Measurements from ENCODE around the gene ABI3BP. TPM values are rescaled to one million over a fixed set of nuclear protein-coding genes. Genes with fewer than 3 reads are reported as not detected.
"Not testable (repeated sequence)": the region's sequence is repeated elsewhere in the genome, so short reads cannot be mapped to it uniquely, and the experiment has no call there.

The ABI3BP gene
- total RNA-seq, 1 experiment from 2014 or later = 5.2 TPM

DNA sequence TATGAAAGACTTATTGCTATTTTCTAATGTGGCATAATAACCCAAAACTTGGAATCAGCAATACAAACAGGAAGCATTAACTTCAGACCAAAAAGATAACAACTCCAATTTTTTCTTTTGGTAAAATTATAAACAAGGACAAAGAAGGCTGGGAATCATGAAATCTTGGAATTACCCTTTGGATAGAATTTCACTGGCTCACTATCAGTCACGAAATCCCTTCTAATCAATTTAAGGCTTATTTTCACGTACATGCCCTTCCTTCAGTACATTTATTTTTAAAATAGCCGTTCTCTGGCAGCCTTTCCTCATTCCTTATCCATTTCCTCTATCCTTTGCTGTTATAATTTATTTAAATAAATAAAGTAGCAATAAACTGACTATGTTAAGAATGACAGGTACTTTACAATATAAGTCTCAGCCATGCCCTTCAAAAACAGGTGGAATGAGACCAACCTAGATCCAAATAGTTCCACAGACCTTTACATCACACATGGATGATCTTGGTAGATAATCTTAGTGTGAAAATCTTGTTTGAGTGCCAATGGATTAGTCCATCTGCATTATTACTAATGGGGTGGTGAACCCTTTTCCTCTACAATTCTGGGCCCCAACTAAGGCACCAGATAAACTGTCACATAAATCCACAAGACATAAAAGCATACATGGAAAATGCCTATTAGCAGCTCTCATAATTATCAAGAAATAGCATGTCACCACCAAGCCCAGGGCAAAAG, 38.9 kb downstream of the ABI3BP start:
- TF ChIP-seq CTCF (IDR thresholded peaks at IDR 0.05; ENCODE audit: unreplicated experiment) = no peak
- Mint-ChIP-seq H3K27me3 (ENCODE audit: unreplicated experiment) (no peaks in the 10 kb centered on the region), H3K27ac (ENCODE audit: unreplicated experiment) (no peak overlapping the region), H3K4me3 (ENCODE audit: low read depth, unreplicated experiment) (no peak overlapping the region), H3K9me3 (ENCODE audit: low read depth, unreplicated experiment) (peaks cover 2% of the 10 kb centered on the region), H3K4me1 (ENCODE audit: low read depth, unreplicated experiment) (no peaks in the 10 kb centered on the region), H3K36me3 (ENCODE audit: insufficient read depth, unreplicated experiment) (no peaks in the 10 kb centered on the region)
- CTCF ChIA-PET = interaction anchor here (0.7 kb wide), 1 partner anchor 421 kb away, joined by 3 read pairs; no protein-coding TSS in a partner anchor
- no peak for DNase-seq
- intact Hi-C loops (cut with micrococcal nuclease; ENCODE audit: unreplicated experiment) = no loop called here
- BruUV-seq (replicated peaks) = no TSS peak

GRCh38 chr3:100953103-100953502, 40.1 kb downstream of the ABI3BP start:
- no peaks in the 10 kb centered on the region for H3K36me3 Mint-ChIP-seq (ENCODE audit: insufficient read depth, unreplicated experiment)
- H3K9me3 Mint-ChIP-seq (ENCODE audit: low read depth, unreplicated experiment) = no peaks in the 10 kb centered on the region
- TF ChIP-seq CTCF (IDR thresholded peaks at IDR 0.05; ENCODE audit: unreplicated experiment) = no peak
- no peaks in the 10 kb centered on the region for H3K4me1 Mint-ChIP-seq (ENCODE audit: low read depth, unreplicated experiment)
- H3K27ac Mint-ChIP-seq (ENCODE audit: unreplicated experiment) = no peak overlapping the region
- H3K4me3 Mint-ChIP-seq (ENCODE audit: low read depth, unreplicated experiment) = no peak overlapping the region
- BruUV-seq (replicated peaks) = no TSS peak
- H3K27me3 Mint-ChIP-seq (ENCODE audit: unreplicated experiment) = no peaks in the 10 kb centered on the region
- CTCF ChIA-PET = no interaction called here
- intact Hi-C loops (cut with micrococcal nuclease; ENCODE audit: unreplicated experiment) = no loop called here
- DNase-seq = no peak

DNA sequence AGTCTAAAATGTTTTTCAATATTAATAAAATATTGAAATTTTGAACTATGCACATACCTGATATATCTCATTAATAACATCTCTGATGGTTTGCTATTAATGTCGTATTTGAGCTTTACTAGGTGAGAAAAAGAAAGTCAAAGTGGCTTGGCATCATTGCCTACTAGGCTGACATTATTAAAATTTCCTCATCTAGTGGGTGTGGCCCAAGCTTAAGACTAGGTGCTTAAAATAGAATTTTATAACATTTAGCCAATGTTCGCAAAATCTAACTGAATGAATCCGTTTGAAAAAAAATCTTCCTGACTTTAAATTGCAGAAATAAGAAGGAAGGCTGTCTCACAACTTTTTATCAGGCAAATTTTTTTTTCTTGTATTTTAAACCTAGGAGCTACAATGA, 46.1 kb downstream of the ABI3BP start:
- H3K4me1 Mint-ChIP-seq (ENCODE audit: low read depth, unreplicated experiment) = no peaks in the 10 kb centered on the region
- no peaks in the 10 kb centered on the region for H3K36me3 Mint-ChIP-seq (ENCODE audit: insufficient read depth, unreplicated experiment)
- no peak for TF ChIP-seq CTCF (IDR thresholded peaks at IDR 0.05; ENCODE audit: unreplicated experiment)
- H3K27me3 Mint-ChIP-seq (ENCODE audit: unreplicated experiment) = no peaks in the 10 kb centered on the region
- intact Hi-C loops (cut with micrococcal nuclease; ENCODE audit: unreplicated experiment) = no loop called here
- no peak overlapping the region for H3K27ac Mint-ChIP-seq (ENCODE audit: unreplicated experiment)
- no TSS peak for BruUV-seq (replicated peaks)
- DNase-seq = no peak
- CTCF ChIA-PET = no interaction called here
- no peak overlapping the region for H3K4me3 Mint-ChIP-seq (ENCODE audit: low read depth, unreplicated experiment)
- no peaks in the 10 kb centered on the region for H3K9me3 Mint-ChIP-seq (ENCODE audit: low read depth, unreplicated experiment)

DNA sequence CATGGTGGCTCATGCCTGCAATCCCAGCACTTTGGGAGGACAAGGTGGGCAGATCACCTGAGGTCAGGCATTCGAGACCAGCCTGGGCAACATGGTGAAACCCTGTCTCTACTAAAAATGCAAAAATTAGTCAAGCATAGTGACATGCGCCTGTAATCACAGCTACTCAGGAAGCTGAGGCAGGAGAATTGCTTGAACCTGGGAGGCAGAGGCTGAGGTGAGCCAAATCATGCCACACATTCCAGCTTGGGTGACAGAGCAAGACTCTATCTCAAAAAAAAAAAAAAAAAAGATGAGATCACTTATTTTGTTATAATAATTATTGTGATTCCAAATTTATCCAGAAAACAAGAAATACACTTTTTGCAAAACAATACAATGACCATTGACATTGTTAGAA, 47.1 kb downstream of the ABI3BP start:
- H3K4me3 Mint-ChIP-seq (ENCODE audit: low read depth, unreplicated experiment); H3K4me1 Mint-ChIP-seq (ENCODE audit: low read depth, unreplicated experiment); intact Hi-C loops (cut with micrococcal nuclease; ENCODE audit: unreplicated experiment); H3K36me3 Mint-ChIP-seq (ENCODE audit: insufficient read depth, unreplicated experiment); H3K27me3 Mint-ChIP-seq (ENCODE audit: unreplicated experiment); H3K9me3 Mint-ChIP-seq (ENCODE audit: low read depth, unreplicated experiment); BruUV-seq (replicated peaks); DNase-seq; H3K27ac Mint-ChIP-seq (ENCODE audit: unreplicated experiment); CTCF ChIA-PET: not testable (repeated sequence)

GRCh38 chr3:100941451-100941850, 51.8 kb downstream of the ABI3BP start:
- Mint-ChIP-seq H3K9me3 (ENCODE audit: low read depth, unreplicated experiment) (no peaks in the 10 kb centered on the region), H3K36me3 (ENCODE audit: insufficient read depth, unreplicated experiment) (no peaks in the 10 kb centered on the region), H3K27me3 (ENCODE audit: unreplicated experiment) (no peaks in the 10 kb centered on the region), H3K4me3 (ENCODE audit: low read depth, unreplicated experiment) (no peak overlapping the region), H3K4me1 (ENCODE audit: low read depth, unreplicated experiment) (no peaks in the 10 kb centered on the region), H3K27ac (ENCODE audit: unreplicated experiment) (no peak overlapping the region)
- no TSS peak for BruUV-seq (replicated peaks)
- intact Hi-C loops (cut with micrococcal nuclease; ENCODE audit: unreplicated experiment) = no loop called here
- TF ChIP-seq CTCF (IDR thresholded peaks at IDR 0.05; ENCODE audit: unreplicated experiment) = no peak
- CTCF ChIA-PET = no interaction called here
- DNase-seq = no peak

Data from Calu3 (cell line).